ENCODE measurements around the gene KIR3DL2. TPM values are rescaled to one million over a fixed set of nuclear protein-coding genes. Genes with fewer than 3 reads are reported as not detected.
"Not testable (repeated sequence)": the region's sequence is repeated elsewhere in the genome, so short reads cannot be mapped to it uniquely, and the experiment has no call there.

The KIR3DL2 gene
- polyA plus RNA-seq (2013, experiment 1 of 2), result not detected
- not detected for polyA plus RNA-seq (2013, experiment 2 of 2)

DNA sequence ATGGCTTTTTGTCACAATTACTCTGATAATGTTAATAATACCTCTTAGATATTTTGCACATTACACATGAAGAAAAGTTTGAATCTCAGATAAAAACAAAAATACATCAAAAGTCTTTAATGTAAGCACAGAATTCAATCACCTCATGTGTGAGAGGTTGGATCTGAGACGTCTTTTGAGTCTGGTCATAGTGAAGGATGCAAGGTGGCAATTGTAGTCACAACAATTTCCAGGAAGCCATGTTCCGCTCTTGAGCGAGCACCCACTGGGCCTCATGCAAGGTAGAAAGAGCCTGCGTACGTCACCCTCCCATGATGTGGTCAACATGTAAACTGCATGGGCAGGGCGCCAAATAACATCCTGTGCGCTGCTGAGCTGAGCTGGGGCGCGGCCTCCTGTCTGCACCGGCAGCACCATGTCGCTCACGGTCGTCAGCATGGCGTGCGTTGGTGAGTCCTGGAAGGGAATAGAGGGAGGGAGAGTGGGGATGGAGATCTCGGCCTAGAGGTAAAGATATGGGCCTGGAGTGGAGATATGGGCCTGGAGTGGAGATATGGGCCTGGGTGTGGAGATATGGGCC, at the start of gene KIR3DL2:
KIR3DL2 (plus strand) TSS at position 383 of the 580 bp plus-strand sequence; CDS start at position 416, 33 bp downstream.
- not testable (repeated sequence) for H3K14ac ChIP-seq (ENCODE audit: low read length in 2 of 2); H3K4me2 ChIP-seq (ENCODE audit: low read length, poor library complexity, severe bottlenecking); H3K18ac ChIP-seq (ENCODE audit: low read depth in 1 of 2, low read length in 2 of 2); H2BK15ac ChIP-seq (ENCODE audit: low read depth, poor library complexity, severe bottlenecking); H4K91ac ChIP-seq (ENCODE audit: low read length); H3K9ac ChIP-seq (ENCODE audit: low read length); H2AFZ ChIP-seq (ENCODE audit: low read depth, low read length); H3K36me3 ChIP-seq (ENCODE audit: control insufficient read depth in 1 of 2, insufficient read depth in 2 of 2, low read depth in 1 of 2, low read length in 2 of 2); H4K8ac ChIP-seq (ENCODE audit: low read length); H3K4ac ChIP-seq (ENCODE audit: low read depth in 1 of 2, low read length in 2 of 2); H2AK5ac ChIP-seq (ENCODE audit: low read length, severe bottlenecking); H2BK120ac ChIP-seq (ENCODE audit: low read depth, low read length); H3K23ac ChIP-seq (ENCODE audit: low read length in 2 of 2); H3K27me3 ChIP-seq (ENCODE audit: control insufficient read depth in 1 of 2, insufficient read depth in 1 of 2, low read length in 2 of 2); H2BK5ac ChIP-seq (ENCODE audit: low read depth, low read length, poor library complexity, severe bottlenecking); H3K27ac ChIP-seq (ENCODE audit: low read length, poor library complexity, severe bottlenecking); H3K4me3 ChIP-seq (ENCODE audit: insufficient read depth in 1 of 2, low read depth in 1 of 2, low read length in 2 of 2); H3K9me3 ChIP-seq (ENCODE audit: control insufficient read depth, low read length); H2BK12ac ChIP-seq (ENCODE audit: low read length in 2 of 2); H3K4me1 ChIP-seq (ENCODE audit: control insufficient read depth, insufficient read depth, low read depth, low read length); H3K79me1 ChIP-seq (replicated peaks; ENCODE audit: low read length, poor library complexity, severe bottlenecking); DNase-seq
- WGBS, result 83% methylated on average over 16 of the region's 16 CpGs

GRCh38 chr19:54803410-54803809, 46.8 kb upstream of the KIR3DL2 start, which contains the start of gene KIR2DL4:
KIR2DL4 (plus strand) TSS chr19:54803610; CDS start chr19:54803652, 42 bp downstream.
- Histone ChIP-seq H3K27me3 (ENCODE audit: control insufficient read depth in 1 of 2, insufficient read depth in 1 of 2, low read length in 2 of 2) (no peaks in the 10 kb centered on the region), H2BK12ac (ENCODE audit: low read length in 2 of 2) (no peak within 1 kb of the TSS), H3K9ac (ENCODE audit: low read length) (no peak within 1 kb of the TSS), H3K4me3 (ENCODE audit: insufficient read depth in 1 of 2, low read depth in 1 of 2, low read length in 2 of 2) (no peak within 1 kb of the TSS), H4K8ac (ENCODE audit: low read length) (no peak within 1 kb of the TSS), H3K36me3 (ENCODE audit: control insufficient read depth in 1 of 2, insufficient read depth in 2 of 2, low read depth in 1 of 2, low read length in 2 of 2) (no peaks in the 10 kb centered on the region), H3K4me1 (ENCODE audit: control insufficient read depth, insufficient read depth, low read depth, low read length) (no peaks in the 10 kb centered on the region), H3K9me3 (ENCODE audit: control insufficient read depth, low read length) (peaks cover 13% of the 10 kb centered on the region), H3K14ac (ENCODE audit: low read length in 2 of 2) (no peak within 1 kb of the TSS), H2BK15ac (ENCODE audit: low read depth, poor library complexity, severe bottlenecking) (no peak within 1 kb of the TSS), H2AFZ (ENCODE audit: low read depth, low read length) (no peak within 1 kb of the TSS), H3K79me1 (replicated peaks; ENCODE audit: low read length, poor library complexity, severe bottlenecking) (no peaks in the 10 kb centered on the region), H2BK120ac (ENCODE audit: low read depth, low read length) (no peak within 1 kb of the TSS), H2AK5ac (ENCODE audit: low read length, severe bottlenecking) (no peak within 1 kb of the TSS), H3K4ac (ENCODE audit: low read depth in 1 of 2, low read length in 2 of 2) (no peak within 1 kb of the TSS), H2BK5ac (ENCODE audit: low read depth, low read length, poor library complexity, severe bottlenecking) (no peak within 1 kb of the TSS), H3K4me2 (ENCODE audit: low read length, poor library complexity, severe bottlenecking) (no peak within 1 kb of the TSS), H3K27ac (ENCODE audit: low read length, poor library complexity, severe bottlenecking) (no peak within 1 kb of the TSS), H4K91ac (ENCODE audit: low read length) (no peak within 1 kb of the TSS), H3K23ac (ENCODE audit: low read length in 2 of 2) (no peak within 1 kb of the TSS), H3K18ac (ENCODE audit: low read depth in 1 of 2, low read length in 2 of 2) (no peak within 1 kb of the TSS)
- WGBS, result 83% methylated on average over 9 of the region's 10 CpGs
- DNase-seq, result no peak

DNA sequence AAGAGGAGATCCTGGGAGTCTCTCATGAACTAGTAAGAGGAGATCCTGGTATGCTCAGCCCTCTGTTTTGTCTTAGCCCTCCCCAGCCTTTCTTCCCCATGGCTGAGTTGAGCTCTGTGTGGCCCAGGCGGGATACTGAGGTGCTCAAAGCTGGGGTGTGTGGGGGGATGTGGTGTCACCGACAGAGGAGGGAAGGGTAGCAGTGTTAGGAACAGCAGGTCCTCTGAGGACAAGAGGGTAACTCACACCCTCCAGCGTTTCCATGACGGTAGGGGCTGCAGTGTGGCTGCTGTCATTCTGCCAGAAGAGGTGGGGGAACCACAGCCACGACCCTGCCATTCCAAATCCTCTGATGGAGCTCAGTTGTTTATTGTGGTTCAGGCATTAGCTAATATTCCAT, 46.1 kb upstream of the KIR3DL2 start:
- Histone ChIP-seq H2BK5ac (ENCODE audit: low read depth, low read length, poor library complexity, severe bottlenecking) (no peak overlapping the region), H2BK12ac (ENCODE audit: low read length in 2 of 2) (no peak overlapping the region), H2BK120ac (ENCODE audit: low read depth, low read length) (no peak overlapping the region), H4K91ac (ENCODE audit: low read length) (no peak overlapping the region), H3K9ac (ENCODE audit: low read length) (no peak overlapping the region), H3K14ac (ENCODE audit: low read length in 2 of 2) (no peak overlapping the region), H4K8ac (ENCODE audit: low read length) (no peak overlapping the region), H3K4me3 (ENCODE audit: insufficient read depth in 1 of 2, low read depth in 1 of 2, low read length in 2 of 2) (no peak overlapping the region), H2BK15ac (ENCODE audit: low read depth, poor library complexity, severe bottlenecking) (no peak overlapping the region), H3K18ac (ENCODE audit: low read depth in 1 of 2, low read length in 2 of 2) (no peak overlapping the region), H2AK5ac (ENCODE audit: low read length, severe bottlenecking) (no peak overlapping the region), H3K4me1 (ENCODE audit: control insufficient read depth, insufficient read depth, low read depth, low read length) (no peaks in the 10 kb centered on the region), H3K4me2 (ENCODE audit: low read length, poor library complexity, severe bottlenecking) (no peak overlapping the region), H3K79me1 (replicated peaks; ENCODE audit: low read length, poor library complexity, severe bottlenecking) (no peaks in the 10 kb centered on the region), H3K9me3 (ENCODE audit: control insufficient read depth, low read length) (peaks cover 15% of the 10 kb centered on the region), H2AFZ (ENCODE audit: low read depth, low read length) (no peak overlapping the region), H3K4ac (ENCODE audit: low read depth in 1 of 2, low read length in 2 of 2) (no peak overlapping the region), H3K27ac (ENCODE audit: low read length, poor library complexity, severe bottlenecking) (no peak overlapping the region), H3K23ac (ENCODE audit: low read length in 2 of 2) (no peak overlapping the region), H3K36me3 (ENCODE audit: control insufficient read depth in 1 of 2, insufficient read depth in 2 of 2, low read depth in 1 of 2, low read length in 2 of 2) (no peaks in the 10 kb centered on the region), H3K27me3 (ENCODE audit: control insufficient read depth in 1 of 2, insufficient read depth in 1 of 2, low read length in 2 of 2) (no peaks in the 10 kb centered on the region)
- 49% methylated on average over 2 of the region's 5 CpGs for WGBS
- no peak for DNase-seq

DNA sequence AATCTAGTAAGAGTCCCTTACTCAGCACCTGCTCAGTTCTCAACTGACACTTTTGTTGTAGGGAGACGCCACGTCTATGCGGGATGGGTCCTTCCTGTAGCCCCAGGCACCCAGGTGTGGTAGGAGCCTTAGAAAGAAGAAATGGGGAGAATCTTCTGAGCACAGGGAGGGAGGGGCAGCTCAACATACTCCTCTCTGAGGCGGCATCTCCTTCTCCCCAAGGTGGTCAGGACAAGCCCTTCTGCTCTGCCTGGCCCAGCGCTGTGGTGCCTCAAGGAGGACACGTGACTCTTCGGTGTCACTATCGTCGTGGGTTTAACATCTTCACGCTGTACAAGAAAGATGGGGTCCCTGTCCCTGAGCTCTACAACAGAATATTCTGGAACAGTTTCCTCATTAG, 45.7 kb upstream of the KIR3DL2 start:
- Histone ChIP-seq H2BK5ac (ENCODE audit: low read depth, low read length, poor library complexity, severe bottlenecking) (no peak overlapping the region), H2AK5ac (ENCODE audit: low read length, severe bottlenecking) (no peak overlapping the region), H3K4me1 (ENCODE audit: control insufficient read depth, insufficient read depth, low read depth, low read length) (no peaks in the 10 kb centered on the region), H2BK12ac (ENCODE audit: low read length in 2 of 2) (no peak overlapping the region), H2BK15ac (ENCODE audit: low read depth, poor library complexity, severe bottlenecking) (no peak overlapping the region), H3K27ac (ENCODE audit: low read length, poor library complexity, severe bottlenecking) (no peak overlapping the region), H4K91ac (ENCODE audit: low read length) (no peak overlapping the region), H3K14ac (ENCODE audit: low read length in 2 of 2) (no peak overlapping the region), H3K9ac (ENCODE audit: low read length) (no peak overlapping the region), H2AFZ (ENCODE audit: low read depth, low read length) (no peak overlapping the region), H3K4me2 (ENCODE audit: low read length, poor library complexity, severe bottlenecking) (no peak overlapping the region), H4K8ac (ENCODE audit: low read length) (no peak overlapping the region), H3K79me1 (replicated peaks; ENCODE audit: low read length, poor library complexity, severe bottlenecking) (no peaks in the 10 kb centered on the region), H3K27me3 (ENCODE audit: control insufficient read depth in 1 of 2, insufficient read depth in 1 of 2, low read length in 2 of 2) (no peaks in the 10 kb centered on the region), H3K4ac (ENCODE audit: low read depth in 1 of 2, low read length in 2 of 2) (no peak overlapping the region), H3K4me3 (ENCODE audit: insufficient read depth in 1 of 2, low read depth in 1 of 2, low read length in 2 of 2) (no peak overlapping the region), H3K18ac (ENCODE audit: low read depth in 1 of 2, low read length in 2 of 2) (no peak overlapping the region), H3K23ac (ENCODE audit: low read length in 2 of 2) (no peak overlapping the region), H2BK120ac (ENCODE audit: low read depth, low read length) (no peak overlapping the region), H3K36me3 (ENCODE audit: control insufficient read depth in 1 of 2, insufficient read depth in 2 of 2, low read depth in 1 of 2, low read length in 2 of 2) (no peaks in the 10 kb centered on the region), H3K9me3 (ENCODE audit: control insufficient read depth, low read length) (peaks cover 16% of the 10 kb centered on the region)
- no peak for DNase-seq
- WGBS, result 71% methylated on average over 10 of the region's 10 CpGs

All from mesenchymal stem cell (in vitro differentiated cells and primary cell).